GM20431 (cell line): ENCODE measurements around the gene ZNF496.

Experiments
- in situ Hi-C: fragments of 300-500 bp; cut with MseI, MboI; formaldehyde crosslinking; loops from one replicate; pipeline ENCODE4 v1.15.0; 2020; ENCODE audit warnings: low sequenced_read_pairs; ENCODE audit not compliant: unreplicated experiment

Gene ZNF496

GRCh38 chr1:247331172-247331524, 519 bp downstream of the ZNF496 start:
- in situ Hi-C loops = no loop called here

GRCh38 chr1:247330548-247331171, 1.0 kb downstream of the ZNF496 start:
- in situ Hi-C loops = no loop called here

GRCh38 chr1:247329097-247329617, 2.5 kb downstream of the ZNF496 start:
- in situ Hi-C loops = no loop called here

DNA sequence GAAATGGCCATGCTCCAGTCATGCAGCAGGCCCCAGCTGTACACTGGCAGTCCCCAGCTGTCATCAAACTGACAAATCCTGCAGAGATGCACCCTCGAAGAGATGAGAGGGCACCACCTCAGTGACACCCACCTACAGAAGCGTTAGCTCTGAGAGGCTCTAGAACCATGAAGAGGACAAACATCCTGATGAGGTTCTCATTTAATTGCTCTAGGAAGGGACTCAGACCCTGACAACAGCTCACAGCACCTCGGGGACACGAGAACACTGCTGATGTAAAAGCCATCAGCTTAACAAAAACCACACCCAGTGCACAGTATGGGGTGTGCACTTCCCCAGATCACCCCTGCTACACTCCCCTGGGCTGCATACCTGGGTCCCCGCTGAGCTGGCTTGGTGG, 3.4 kb downstream of the ZNF496 start:
- in situ Hi-C loops = no loop called here

DNA sequence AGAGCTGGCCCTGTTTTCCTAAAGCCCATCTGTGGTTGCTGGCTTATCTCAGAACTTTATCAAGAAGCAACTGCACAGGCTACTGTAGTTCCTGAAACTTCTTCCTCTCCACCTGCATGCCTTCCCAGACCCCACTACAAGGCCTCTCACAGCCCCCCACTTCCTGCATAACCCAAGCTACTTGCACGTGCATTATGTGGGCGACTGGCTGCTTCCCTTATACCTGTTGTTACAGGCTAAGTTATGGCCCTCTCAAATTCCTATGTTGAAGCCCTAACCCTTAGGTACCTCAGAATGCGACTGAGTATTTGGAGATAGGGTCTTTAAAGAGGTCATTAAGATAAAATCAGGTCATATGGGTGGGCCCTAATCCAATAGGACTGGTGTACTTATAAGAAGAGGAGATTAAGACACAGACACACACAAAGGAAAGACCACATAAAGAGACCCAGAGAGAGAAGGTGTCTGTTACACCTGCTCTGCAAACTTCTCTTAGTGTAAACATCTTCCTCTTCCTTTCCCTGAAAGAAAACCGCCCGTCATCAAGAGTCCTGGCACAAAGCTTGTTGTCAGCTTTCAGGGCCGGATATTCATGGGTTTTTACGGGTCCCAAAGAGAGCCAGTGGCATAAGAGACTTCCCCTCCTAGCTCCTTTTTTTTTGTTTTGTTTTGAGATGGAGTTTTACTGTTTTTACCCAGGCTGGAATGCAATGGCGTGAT, 5.1 kb downstream of the ZNF496 start:
- in situ Hi-C loops = no loop called here

DNA sequence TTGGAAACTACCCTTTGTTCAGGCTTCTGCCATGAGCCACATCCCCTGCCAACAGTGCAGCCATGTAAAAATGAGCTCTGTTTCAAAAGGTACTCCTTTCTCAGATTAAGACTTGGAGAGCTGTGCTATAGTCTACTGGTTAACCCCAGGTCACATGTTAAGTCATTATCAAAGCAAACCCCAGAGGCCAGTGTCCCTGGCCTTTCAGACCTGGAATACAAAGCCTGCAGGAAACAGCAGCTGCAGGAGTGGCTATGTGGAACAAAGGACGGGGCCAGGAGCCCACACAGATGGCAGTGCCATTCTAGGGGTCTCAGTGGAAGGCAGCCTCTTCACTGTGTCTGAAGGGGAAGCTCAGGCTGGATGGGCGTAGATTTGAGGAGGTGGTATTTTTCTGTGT, 6.7 kb downstream of the ZNF496 start:
- in situ Hi-C loops = no loop called here

- in situ Hi-C loops = no loop called here
Measured at GRCh38 chr1:247324204-247324787, 7.4 kb downstream of the ZNF496 start.

GRCh38 chr1:247322849-247323586, 8.6 kb downstream of the ZNF496 start:
- in situ Hi-C loops = no loop called here

- in situ Hi-C loops = no loop called here
Measured at GRCh38 chr1:247322442-247322841, 9.2 kb downstream of the ZNF496 start.

DNA sequence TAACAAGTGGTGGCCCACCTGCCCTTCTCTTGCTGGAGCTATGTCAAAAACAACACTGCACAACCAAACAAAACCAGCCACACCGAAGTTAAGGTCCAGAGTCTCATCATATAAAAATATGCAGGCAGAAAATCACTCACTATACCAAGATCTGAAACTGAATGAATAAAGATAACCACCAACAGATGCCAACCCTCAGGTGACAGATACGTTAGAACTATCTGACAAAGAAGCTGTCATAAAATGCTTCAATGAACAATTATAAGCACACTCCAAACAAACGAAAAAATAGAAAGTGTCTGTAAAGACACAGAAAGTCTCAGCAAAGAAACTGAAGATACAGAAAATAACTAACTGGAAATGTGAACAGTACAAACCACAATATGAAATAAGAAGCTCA, 14.0 kb downstream of the ZNF496 start:
- in situ Hi-C loops = no loop called here

GRCh38 chr1:247316590-247317197, 15.0 kb downstream of the ZNF496 start:
- in situ Hi-C loops = no loop called here

DNA sequence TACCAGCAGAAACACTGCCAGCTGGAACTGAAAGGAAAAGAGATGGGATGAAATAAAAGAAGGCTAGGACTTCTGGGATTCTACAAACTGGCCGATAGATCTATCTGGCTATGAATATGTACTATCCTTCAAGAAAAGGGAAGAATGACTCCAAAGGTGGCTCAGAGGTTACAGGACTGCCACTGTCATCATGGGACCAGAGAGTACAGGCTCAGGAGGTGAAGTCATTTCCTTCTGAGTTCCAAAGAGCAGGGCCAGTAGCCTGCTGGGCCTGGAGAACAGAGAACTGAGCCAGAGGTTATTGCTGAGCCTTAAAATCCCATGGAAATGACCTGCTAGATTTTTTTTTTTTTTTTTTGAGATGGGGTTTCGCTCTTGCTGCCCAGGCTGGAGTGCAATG, 27.6 kb downstream of the ZNF496 start:
- in situ Hi-C loops = no loop called here

- in situ Hi-C loops = no loop called here
Measured at GRCh38 chr1:247303216-247303615, 28.5 kb downstream of the ZNF496 start.

DNA sequence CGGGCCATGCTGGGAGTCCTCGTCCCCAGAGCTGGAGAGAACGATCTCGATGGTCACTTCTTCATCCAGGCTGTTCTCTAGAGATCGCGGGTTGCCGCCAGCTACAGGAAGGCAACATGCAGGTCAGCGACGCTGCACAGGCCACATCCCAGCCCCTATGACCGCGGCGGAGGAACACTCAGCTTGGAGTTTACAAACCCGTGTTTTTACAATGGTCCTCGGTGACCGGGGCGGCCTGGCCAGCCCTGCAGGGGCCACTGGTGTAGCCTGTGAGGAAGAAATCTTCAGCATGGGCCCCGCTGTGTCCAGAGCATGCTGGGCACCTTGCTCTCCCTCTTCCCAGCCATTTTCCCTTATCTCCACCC, 30.5 kb downstream of the ZNF496 start:
- in situ Hi-C loops = no loop called here

DNA sequence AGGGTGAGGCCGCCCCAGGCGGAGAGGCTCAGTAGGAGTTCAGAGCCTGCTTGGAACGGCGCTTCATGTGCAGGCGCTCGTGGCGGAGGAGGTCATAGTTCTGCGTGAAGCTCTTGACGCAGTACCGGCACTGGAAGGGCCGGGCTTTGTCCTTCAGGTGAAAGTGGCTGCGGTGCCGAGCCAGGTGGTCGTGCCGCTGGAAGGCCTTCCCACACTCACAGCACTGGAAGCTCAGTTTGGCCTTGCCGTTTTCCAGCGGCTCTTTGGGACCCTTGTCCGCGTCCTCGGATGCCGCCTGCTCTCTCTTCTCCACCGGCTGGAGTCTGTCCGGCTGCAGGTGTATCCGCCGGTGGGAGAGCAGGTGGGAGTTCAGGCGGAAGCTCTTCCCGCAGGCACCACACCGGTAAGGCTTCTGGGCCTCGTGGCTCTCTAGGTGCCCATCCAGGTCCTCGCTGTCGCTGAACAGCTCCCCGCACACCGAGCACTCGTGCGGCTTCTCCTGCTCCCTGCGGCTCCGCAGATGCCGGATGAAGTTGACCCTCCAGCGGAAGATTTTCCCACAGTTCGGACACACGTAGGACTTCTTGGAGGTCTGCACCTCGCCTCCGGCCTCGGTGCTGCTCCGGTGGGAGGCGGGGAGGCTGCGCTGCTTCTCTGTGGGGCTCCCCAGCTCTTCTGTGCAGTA, 31.0 kb downstream of the ZNF496 start:
- in situ Hi-C loops = no loop called here

DNA sequence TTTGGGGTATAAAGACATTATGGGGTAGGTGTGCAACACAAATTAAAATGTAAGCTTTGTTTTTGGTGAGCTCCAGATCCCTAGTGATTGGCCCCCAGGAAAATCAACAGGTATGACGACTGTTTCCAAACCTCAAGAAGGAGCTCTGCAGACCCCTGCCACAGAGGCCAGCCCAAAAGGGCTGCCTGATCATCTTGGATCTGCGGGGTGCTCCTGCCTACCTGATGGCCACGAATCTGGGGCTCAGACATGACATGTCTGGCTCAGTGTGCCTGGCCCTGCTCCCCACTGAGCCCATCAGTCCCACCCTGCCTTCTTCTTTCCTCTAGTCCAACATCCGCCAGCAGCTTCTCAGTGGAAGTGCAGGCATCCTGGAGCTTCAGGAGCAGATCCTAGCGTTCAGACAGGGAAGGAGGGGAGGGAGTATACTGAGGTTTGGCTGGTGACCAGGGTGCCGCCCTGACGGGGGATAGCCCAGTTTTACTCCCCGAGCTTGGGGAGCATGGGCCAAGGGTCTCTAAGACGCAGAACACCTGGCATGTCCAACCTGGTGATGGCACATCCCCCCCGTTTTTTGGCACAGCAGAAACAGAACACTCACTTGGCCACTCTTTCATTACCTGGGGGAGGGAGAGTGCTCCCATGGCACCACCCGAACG, 31.8 kb downstream of the ZNF496 start:
- in situ Hi-C loops = no loop called here

DNA sequence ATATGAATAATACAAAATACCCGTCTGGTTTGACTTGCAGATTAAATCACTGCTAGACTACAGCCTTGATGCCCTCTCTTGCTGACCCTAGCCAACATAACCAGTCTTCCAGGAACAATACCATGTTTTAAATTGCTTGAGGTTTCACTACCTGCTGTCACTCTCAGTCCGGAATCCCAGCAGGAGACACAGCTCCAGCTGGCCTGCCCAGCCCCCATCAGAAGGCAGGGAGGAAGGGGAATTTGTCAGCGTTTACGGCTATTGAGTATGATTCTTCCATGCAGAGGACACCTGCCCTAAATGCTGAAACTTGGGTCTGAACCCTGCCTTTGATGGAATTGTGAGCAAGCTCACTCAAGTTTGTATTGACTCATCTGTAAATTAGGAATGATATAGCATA, 33.0 kb downstream of the ZNF496 start:
- in situ Hi-C loops = no loop called here

GRCh38 chr1:247298124-247298481, 33.6 kb downstream of the ZNF496 start:
- in situ Hi-C loops = no loop called here

- in situ Hi-C loops = no loop called here
Measured at GRCh38 chr1:247297263-247298123, 34.2 kb downstream of the ZNF496 start.
